ENCODE measurements around the gene ARHGAP15. TPM values are rescaled to one million over a fixed set of nuclear protein-coding genes. Genes with fewer than 3 reads are reported as not detected.

Gene ARHGAP15
- total and polyA plus RNA-seq, 5 donors from 2014 or later: 242 to 285 (median 260) TPM

DNA sequence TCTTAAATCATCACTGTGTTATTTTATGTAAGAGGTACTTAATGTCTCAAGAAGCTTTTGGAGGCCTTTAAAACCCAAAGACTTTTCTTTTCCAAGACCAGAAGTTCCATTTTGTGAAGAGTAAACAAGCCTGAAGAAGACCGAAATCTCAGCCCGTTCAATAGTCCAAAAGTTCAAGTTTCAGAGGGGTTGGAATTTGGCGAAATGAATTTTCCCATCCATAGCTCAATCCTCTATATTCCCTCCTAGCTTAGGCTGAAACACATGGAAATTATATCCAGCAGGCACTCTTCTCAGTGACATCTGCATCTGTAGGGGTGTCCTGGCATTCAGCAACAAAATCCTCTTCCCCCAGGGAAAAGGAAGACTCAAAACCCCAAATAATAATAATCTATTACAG is 344.6 kb downstream of the ARHGAP15 start:
- Mint-ChIP-seq H3K4me1 (peaks cover 15 to 33% (median 22%) of the 10 kb centered on the region in 4 donors), H3K9me3 (no peaks in the 10 kb centered on the region)

DNA sequence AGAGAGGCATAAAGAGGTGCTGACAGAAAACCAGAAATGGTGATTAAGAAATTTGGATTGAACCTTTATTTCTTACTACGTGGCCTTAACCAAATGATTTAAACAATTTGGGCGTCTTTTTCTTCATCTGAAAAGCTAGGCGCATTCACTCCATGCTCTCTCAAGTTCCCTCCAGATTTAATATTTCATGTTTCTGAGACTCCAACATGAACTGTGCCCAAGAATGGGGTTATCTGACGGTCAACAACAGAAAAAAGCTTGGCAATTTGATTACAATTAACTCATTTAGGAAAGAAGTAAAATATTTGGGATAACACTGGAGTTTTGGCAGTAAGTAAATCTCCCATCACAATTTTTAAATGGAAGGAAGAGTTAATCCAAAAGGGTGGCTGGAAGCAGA is 345.4 kb downstream of the ARHGAP15 start:
- Histone ChIP-seq H3K27ac (ENCODE audit: insufficient read depth, low read length, poor library complexity, severe bottlenecking) (no peak overlapping the region), H3K4me1 (ENCODE audit: control insufficient read depth, insufficient read depth, low read length, poor library complexity, severe bottlenecking) (no peaks in the 10 kb centered on the region), H3K36me3 (ENCODE audit: control insufficient read depth, insufficient read depth, low read length) (peaks cover 13% of the 10 kb centered on the region), H3K9me3 (ENCODE audit: control insufficient read depth in 2 of 2, low read length in 2 of 2) (no peaks in the 10 kb centered on the region), H3K4me3 (ENCODE audit: low read depth, low read length) (no peak overlapping the region), H3K27me3 (ENCODE audit: control insufficient read depth, insufficient read depth, low read length) (no peaks in the 10 kb centered on the region)
- H3K4me3 Mint-ChIP-seq: no peak overlapping the region
- ATAC-seq (ENCODE audit: low read depth in 2 of 2) (no peak), DNase-seq (no peak)
- H3K4me1 Mint-ChIP-seq: peaks cover 15 to 30% (median 21%) of the 10 kb centered on the region in 4 donors
- H3K27me3 Mint-ChIP-seq: no peaks in the 10 kb centered on the region
- peaks cover 19% of the 10 kb centered on the region for H3K36me3 Mint-ChIP-seq
- peak overlapping the region in 1 of 3 donors; percentile 69 for H3K27ac Mint-ChIP-seq
- no peaks in the 10 kb centered on the region for H3K9me3 Mint-ChIP-seq

More for the DNA sequence above, 344.6 kb downstream of the ARHGAP15 start:
- H3K4me3 Mint-ChIP-seq: no peak overlapping the region
- H3K4me1 ChIP-seq (ENCODE audit: control insufficient read depth, insufficient read depth, low read length, poor library complexity, severe bottlenecking): no peaks in the 10 kb centered on the region
- H3K27ac Mint-ChIP-seq: peak overlapping the region in 2 of 3 donors; percentile 44 to 90
- DNase-seq (no peak), ATAC-seq (ENCODE audit: low read depth in 2 of 2) (no peak)
- no peak overlapping the region for H3K27ac ChIP-seq (ENCODE audit: insufficient read depth, low read length, poor library complexity, severe bottlenecking)
- no peaks in the 10 kb centered on the region for H3K9me3 ChIP-seq (ENCODE audit: control insufficient read depth in 2 of 2, low read length in 2 of 2)
- peaks cover 13% of the 10 kb centered on the region for H3K36me3 ChIP-seq (ENCODE audit: control insufficient read depth, insufficient read depth, low read length)
- no peak overlapping the region for H3K4me3 ChIP-seq (ENCODE audit: low read depth, low read length)
- H3K27me3 ChIP-seq (ENCODE audit: control insufficient read depth, insufficient read depth, low read length): no peaks in the 10 kb centered on the region
- H3K27me3 Mint-ChIP-seq: no peaks in the 10 kb centered on the region
- H3K36me3 Mint-ChIP-seq: peaks cover 22% of the 10 kb centered on the region

DNA sequence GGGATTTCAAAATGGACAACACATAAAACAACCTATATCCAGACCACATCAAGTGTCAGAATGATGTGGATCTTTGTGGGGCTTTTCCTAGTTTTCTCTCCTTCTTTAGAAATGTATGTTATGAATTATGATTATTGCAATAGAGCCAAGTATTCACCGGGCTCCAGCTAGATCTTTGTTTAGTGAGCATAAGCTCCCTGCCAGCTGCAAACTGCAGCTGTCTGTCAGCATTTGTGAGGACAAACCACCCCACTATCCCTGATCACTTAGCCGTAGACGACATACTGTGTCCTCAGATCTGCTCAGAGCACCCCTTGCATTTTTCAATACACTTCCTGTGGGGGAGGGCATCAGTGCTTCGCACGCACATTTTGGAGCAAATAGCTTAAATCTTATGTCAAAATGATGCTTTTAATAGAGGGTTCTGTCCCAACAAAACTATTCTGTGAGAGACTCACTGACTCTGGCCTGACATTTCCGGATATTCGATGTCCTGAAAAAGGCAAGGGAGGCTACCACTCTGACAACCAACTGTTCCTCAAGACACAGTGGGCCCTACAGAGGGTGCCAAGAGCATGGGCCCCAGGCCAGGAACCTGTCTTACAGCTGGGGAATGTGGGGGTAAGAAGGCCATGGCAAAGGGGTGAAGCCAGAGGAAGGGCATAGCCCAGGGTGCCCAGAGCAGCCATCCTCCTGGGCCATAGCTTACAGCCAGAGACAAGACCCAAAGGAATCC is 346.0 kb downstream of the ARHGAP15 start:
- Mint-ChIP-seq H3K27me3 (no peaks in the 10 kb centered on the region), H3K9me3 (no peaks in the 10 kb centered on the region), H3K4me1 (peaks cover 15 to 32% (median 23%) of the 10 kb centered on the region in 4 donors), H3K27ac (peak overlapping the region in 1 of 3 donors; percentile 69), H3K4me3 (peak overlapping the region in 1 of 4 donors; percentile 2), H3K36me3 (peaks cover 19% of the 10 kb centered on the region)
- Histone ChIP-seq H3K27me3 (ENCODE audit: control insufficient read depth, insufficient read depth, low read length) (no peaks in the 10 kb centered on the region), H3K9me3 (ENCODE audit: control insufficient read depth in 2 of 2, low read length in 2 of 2) (no peaks in the 10 kb centered on the region), H3K4me1 (ENCODE audit: control insufficient read depth, insufficient read depth, low read length, poor library complexity, severe bottlenecking) (no peaks in the 10 kb centered on the region), H3K4me3 (ENCODE audit: low read depth, low read length) (no peak overlapping the region), H3K27ac (ENCODE audit: insufficient read depth, low read length, poor library complexity, severe bottlenecking) (no peak overlapping the region), H3K36me3 (ENCODE audit: control insufficient read depth, insufficient read depth, low read length) (peaks cover 13% of the 10 kb centered on the region)
- DNase-seq (no peak), ATAC-seq (ENCODE audit: low read depth in 2 of 2) (no peak)

DNA sequence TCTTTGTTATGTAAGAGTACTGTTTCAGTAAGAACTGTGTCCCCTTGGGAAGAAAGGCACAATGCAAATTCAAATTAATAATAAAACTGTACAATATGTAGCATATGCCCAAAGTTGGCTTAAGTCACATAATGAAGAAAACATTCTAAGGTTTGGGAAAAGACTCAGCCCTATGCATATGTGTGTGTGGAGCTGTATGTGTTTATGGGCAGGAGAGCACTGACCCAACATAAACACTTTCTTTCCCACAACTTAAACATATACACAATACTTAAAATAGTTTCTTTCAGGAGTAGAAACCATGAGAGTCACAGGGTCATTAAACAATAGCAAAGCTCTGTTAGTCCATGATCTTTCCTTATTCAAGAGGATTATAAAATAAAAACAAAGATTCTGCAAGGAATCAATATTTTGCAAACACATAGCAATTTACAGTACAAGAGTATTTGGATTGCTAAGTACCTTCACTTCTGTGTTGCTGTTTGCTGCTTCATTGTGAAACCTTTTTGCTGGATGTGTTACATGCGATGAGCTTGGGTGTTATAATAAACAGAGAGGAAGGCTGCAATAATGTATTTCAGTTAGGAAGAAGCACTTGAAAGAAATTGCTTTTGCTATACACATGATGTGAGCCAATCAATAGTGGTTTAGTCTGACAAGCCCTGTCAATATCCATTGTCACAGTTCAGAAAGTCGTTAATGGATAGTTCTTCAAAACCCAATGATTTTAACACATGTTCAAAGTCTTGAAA is 347.3 kb downstream of the ARHGAP15 start:
- no peaks in the 10 kb centered on the region for H3K27me3 Mint-ChIP-seq
- Histone ChIP-seq H3K27ac (ENCODE audit: insufficient read depth, low read length, poor library complexity, severe bottlenecking) (no peak overlapping the region), H3K36me3 (ENCODE audit: control insufficient read depth, insufficient read depth, low read length) (peaks cover 11% of the 10 kb centered on the region), H3K27me3 (ENCODE audit: control insufficient read depth, insufficient read depth, low read length) (no peaks in the 10 kb centered on the region), H3K9me3 (ENCODE audit: control insufficient read depth in 2 of 2, low read length in 2 of 2) (no peaks in the 10 kb centered on the region), H3K4me1 (ENCODE audit: control insufficient read depth, insufficient read depth, low read length, poor library complexity, severe bottlenecking) (no peaks in the 10 kb centered on the region), H3K4me3 (ENCODE audit: low read depth, low read length) (no peak overlapping the region)
- peaks cover 15 to 36% (median 23%) of the 10 kb centered on the region in 4 donors for H3K4me1 Mint-ChIP-seq
- H3K27ac Mint-ChIP-seq: no peak overlapping the region
- no peak overlapping the region for H3K4me3 Mint-ChIP-seq
- no peak for DNase-seq
- no peaks in the 10 kb centered on the region for H3K9me3 Mint-ChIP-seq
- peaks cover 15% of the 10 kb centered on the region for H3K36me3 Mint-ChIP-seq
- ATAC-seq (ENCODE audit: low read depth in 2 of 2): no peak

DNA sequence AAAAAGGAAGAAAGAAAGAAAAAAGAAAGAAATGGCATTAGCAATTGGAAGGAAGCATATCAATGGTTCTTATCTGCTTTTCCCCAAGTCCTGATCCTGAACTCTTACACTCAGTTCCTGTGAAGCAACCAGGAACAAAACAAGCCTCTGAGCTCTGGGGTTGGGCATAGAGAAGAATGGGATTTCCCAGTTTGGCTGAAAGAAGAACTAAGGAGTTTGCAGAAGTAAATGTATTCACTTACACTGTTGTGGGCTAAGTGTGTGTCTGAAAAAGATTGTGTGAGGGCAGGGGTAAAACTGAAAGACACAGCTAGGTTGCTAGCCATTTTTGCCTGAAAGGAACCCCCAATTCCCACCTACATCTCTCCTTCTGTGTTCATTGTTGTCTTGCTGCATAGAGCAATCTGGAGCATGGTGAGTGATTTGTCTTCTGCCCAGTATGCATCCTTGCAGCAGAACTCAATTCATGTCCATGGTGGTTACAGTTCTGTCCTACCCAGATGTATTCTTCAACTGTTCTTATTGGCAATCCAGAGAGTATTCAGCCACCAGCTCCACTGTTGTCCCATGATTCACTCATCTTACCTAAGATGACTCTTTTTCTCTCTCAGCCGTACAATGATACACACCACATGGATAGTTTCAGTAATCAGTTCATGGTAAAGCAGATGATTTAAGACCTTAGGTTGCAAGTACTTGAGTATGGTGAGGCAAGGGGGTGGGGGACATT is 348.7 kb downstream of the ARHGAP15 start:
- DNase-seq: no peak
- no peak for ATAC-seq (ENCODE audit: low read depth in 2 of 2)
- H3K27me3 Mint-ChIP-seq: no peaks in the 10 kb centered on the region
- H3K9me3 Mint-ChIP-seq: no peaks in the 10 kb centered on the region
- peak overlapping the region in 1 of 3 donors; percentile 44 for H3K27ac Mint-ChIP-seq
- H3K4me3 Mint-ChIP-seq: no peak overlapping the region
- peaks cover 20 to 36% (median 30%) of the 10 kb centered on the region in 4 donors for H3K4me1 Mint-ChIP-seq
- peaks cover 9% of the 10 kb centered on the region for H3K36me3 ChIP-seq (ENCODE audit: control insufficient read depth, insufficient read depth, low read length)
- no peaks in the 10 kb centered on the region for H3K4me1 ChIP-seq (ENCODE audit: control insufficient read depth, insufficient read depth, low read length, poor library complexity, severe bottlenecking)
- no peaks in the 10 kb centered on the region for H3K27me3 ChIP-seq (ENCODE audit: control insufficient read depth, insufficient read depth, low read length)
- H3K9me3 ChIP-seq (ENCODE audit: control insufficient read depth in 2 of 2, low read length in 2 of 2): no peaks in the 10 kb centered on the region
- H3K36me3 Mint-ChIP-seq: peaks cover 13% of the 10 kb centered on the region
- H3K27ac ChIP-seq (ENCODE audit: insufficient read depth, low read length, poor library complexity, severe bottlenecking): no peak overlapping the region
- no peak overlapping the region for H3K4me3 ChIP-seq (ENCODE audit: low read depth, low read length)

DNA sequence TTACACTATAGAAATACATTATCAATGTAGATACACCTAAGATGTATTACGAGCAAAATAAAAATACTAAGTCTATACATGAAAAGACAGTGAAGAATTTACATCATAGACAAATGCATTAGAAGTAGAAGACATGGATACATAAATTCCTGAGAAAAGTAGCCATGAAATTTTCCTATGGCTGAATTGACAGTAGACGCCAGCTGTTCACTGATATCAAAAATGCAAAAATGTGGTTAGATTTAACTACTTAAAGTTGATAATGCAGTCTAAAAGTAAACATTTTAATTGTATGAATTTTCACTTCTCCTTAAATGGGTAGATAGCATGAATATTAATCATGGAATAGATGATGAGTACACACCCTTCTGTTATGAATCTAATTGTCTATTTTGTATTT is 350.9 kb downstream of the ARHGAP15 start:
- Mint-ChIP-seq H3K9me3 (no peaks in the 10 kb centered on the region), H3K4me1 (peaks cover 13 to 40% (median 29%) of the 10 kb centered on the region in 4 donors), H3K27ac (no peak overlapping the region), H3K27me3 (no peaks in the 10 kb centered on the region), H3K4me3 (no peak overlapping the region), H3K36me3 (peaks cover 14% of the 10 kb centered on the region)
- DNase-seq: no peak
- no peak overlapping the region for H3K27ac ChIP-seq (ENCODE audit: insufficient read depth, low read length, poor library complexity, severe bottlenecking)
- H3K9me3 ChIP-seq (ENCODE audit: control insufficient read depth in 2 of 2, low read length in 2 of 2): no peaks in the 10 kb centered on the region
- ATAC-seq (ENCODE audit: low read depth in 2 of 2): no peak
- H3K4me3 ChIP-seq (ENCODE audit: low read depth, low read length): no peak overlapping the region
- H3K27me3 ChIP-seq (ENCODE audit: control insufficient read depth, insufficient read depth, low read length): no peaks in the 10 kb centered on the region
- no peaks in the 10 kb centered on the region for H3K36me3 ChIP-seq (ENCODE audit: control insufficient read depth, insufficient read depth, low read length)
- no peaks in the 10 kb centered on the region for H3K4me1 ChIP-seq (ENCODE audit: control insufficient read depth, insufficient read depth, low read length, poor library complexity, severe bottlenecking)

DNA sequence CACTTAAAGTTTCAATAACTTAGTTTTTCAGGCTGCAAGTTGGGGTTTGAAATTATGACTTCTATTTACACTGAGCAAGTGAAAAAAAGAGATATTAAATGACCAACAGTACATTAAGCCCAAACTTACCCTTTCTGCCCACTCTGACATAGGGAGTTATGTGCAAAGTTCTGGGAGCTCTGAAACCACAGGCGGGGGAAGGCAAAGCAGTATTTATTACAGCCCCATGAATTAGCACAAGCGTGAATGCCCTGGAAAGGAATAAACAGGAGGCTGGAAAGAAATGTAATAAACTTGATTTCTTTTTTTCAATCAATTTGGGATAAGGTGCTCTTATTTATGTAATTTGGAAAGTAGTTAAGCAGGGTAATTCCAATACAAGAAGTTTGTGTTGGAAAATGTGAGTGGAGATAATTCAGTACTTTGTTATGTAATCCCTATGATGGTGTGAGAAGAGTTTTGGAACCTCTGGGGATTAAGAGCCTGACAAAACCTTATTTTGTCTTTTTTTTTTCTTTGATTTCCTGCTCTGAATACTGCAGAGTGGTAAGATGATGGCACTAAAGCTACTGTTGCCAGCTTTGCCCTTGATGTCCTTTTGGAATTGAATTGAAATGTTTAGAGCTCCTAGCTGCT is 351.5 kb downstream of the ARHGAP15 start:
- DNase-seq: no peak
- Histone ChIP-seq H3K4me1 (ENCODE audit: control insufficient read depth, insufficient read depth, low read length, poor library complexity, severe bottlenecking) (no peaks in the 10 kb centered on the region), H3K4me3 (ENCODE audit: low read depth, low read length) (no peak overlapping the region), H3K36me3 (ENCODE audit: control insufficient read depth, insufficient read depth, low read length) (no peaks in the 10 kb centered on the region), H3K27me3 (ENCODE audit: control insufficient read depth, insufficient read depth, low read length) (no peaks in the 10 kb centered on the region), H3K9me3 (ENCODE audit: control insufficient read depth in 2 of 2, low read length in 2 of 2) (no peaks in the 10 kb centered on the region), H3K27ac (ENCODE audit: insufficient read depth, low read length, poor library complexity, severe bottlenecking) (no peak overlapping the region)
- H3K36me3 Mint-ChIP-seq: peaks cover 14% of the 10 kb centered on the region
- H3K27me3 Mint-ChIP-seq: no peaks in the 10 kb centered on the region
- H3K9me3 Mint-ChIP-seq: no peaks in the 10 kb centered on the region
- peak overlapping the region in 1 of 3 donors; percentile 38 for H3K27ac Mint-ChIP-seq
- H3K4me3 Mint-ChIP-seq: no peak overlapping the region
- ATAC-seq (ENCODE audit: low read depth in 2 of 2): no peak
- H3K4me1 Mint-ChIP-seq: peaks cover 13 to 41% (median 30%) of the 10 kb centered on the region in 4 donors

All from CD4-positive, CD25-positive, alpha-beta regulatory T cell (primary cell).